AG09319 (cell line): ENCODE results near the gene DRGX.

Experiments used
- DNase-seq: peaks from one replicate; pipeline ENCODE4 v3.0.0-alpha.2; 2010; ENCODE audit warnings: low read depth; ENCODE audit errors: extremely low read depth
- CTCF ChIP-seq: IDR thresholded peaks from 2 replicates; pipeline ENCODE4 v1.5.1; 2011; ENCODE audit warnings: low read depth, mild to moderate bottlenecking, inconsistent platforms, low read length, moderate library complexity

The DRGX gene

DNA sequence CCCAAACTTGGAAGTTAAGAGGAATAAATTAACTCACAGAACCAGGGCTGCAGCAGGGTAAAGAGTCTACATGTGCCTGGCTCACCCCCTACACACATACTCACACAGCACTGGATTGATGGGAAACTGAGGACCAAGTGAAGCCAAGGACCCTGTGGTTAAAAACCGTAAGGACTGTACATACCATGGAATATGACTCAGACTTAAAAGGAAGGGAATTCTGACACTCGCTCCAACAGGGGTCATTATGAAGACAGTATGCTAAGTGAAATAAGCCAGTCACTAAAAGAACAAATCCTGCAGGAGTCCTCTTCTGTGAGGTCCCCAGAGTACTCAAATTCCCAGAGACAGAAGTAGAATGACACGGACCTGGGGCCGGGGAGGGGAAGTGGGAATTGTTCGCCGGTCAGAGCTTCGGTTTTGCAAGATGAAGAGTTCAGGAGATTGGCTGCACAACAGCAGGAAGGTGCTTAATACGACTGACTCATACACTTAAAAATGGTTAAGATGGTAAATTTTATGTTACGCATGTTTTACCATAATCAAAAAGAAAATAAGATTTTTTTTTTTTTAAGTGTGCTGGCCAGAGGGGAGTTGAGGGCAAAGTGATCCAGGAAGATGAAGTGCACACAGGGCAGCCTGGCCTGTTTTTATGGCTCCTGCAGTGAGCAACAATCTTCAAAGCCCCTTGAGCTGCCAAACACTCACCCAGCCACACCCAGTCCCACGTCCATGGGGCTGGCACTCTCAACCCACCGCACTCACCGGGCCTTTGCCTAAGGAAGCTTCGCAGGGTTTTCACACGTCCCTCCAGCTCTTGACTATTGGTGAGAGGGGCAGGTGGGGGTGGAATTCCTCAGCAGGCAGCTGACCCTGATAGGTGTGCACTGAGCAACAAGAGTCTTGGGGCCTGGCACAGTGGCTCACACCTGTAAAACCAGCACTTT, 26.4 kb downstream of the DRGX start:
- no peak for DNase-seq
- TF ChIP-seq CTCF = no peak

DNA sequence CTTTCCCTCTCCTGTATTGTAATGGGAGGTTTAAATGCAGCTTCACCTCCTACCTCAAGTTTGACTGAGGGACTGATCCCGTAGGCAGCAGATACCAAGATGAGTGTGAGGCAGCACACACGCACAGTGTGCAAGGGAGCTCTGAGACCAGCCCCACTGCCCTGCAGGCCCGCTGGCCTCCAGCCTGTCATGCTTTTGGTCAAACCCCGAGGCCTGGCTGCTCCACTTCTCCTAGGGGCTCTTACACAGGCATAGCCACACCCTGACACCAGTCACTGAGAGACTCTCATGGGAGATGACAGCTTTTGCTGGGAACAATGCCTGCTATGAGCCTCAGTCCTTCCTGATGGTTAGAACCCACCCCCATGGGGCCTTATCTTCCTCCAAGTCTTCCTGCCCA, 27.6 kb downstream of the DRGX start:
- no peak for TF ChIP-seq CTCF
- no peak for DNase-seq

GRCh38 chr10:49367600-49367999, 28.3 kb downstream of the DRGX start:
- TF ChIP-seq CTCF = no peak
- no peak for DNase-seq

GRCh38 chr10:49366460-49366859, 29.4 kb downstream of the DRGX start:
- DNase-seq = no peak
- no peak for TF ChIP-seq CTCF

DNA sequence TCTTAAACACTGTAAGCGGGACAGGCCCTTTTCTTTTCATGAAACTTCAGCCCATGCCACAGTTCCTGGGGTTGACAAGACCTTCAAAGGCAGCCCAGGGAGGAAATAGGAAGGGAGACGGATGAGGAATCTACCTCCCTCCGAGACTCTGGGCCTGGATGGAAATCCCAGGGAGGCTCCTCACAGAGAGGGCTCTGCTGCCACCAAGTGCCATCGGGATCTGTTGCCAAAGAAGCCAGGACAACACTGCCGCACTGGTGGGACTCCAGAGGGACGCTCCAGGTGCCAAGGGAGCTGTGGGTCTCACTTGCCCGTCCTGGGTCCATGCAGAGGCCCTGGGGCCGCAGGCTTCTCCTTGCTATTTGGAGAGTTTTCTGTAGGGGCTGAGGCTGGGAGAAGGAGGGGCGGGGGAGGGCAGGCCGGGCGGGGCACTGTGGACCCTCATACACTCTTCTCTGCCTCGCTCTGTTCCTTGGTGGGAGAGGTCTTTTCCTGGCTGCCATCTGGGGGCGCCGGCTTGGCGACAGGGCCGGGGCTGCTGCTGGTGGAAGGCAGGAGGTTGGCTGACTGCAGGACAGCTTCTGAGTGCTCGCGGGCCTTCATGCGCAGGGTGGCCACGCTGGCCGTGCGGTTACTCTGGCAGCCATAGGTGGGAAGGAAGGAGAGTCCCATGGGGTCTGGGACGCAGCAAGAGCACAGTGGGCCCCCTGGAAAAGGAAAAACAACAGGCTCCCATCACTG, 30.0 kb downstream of the DRGX start:
- no peak for TF ChIP-seq CTCF
- no peak for DNase-seq

DNA sequence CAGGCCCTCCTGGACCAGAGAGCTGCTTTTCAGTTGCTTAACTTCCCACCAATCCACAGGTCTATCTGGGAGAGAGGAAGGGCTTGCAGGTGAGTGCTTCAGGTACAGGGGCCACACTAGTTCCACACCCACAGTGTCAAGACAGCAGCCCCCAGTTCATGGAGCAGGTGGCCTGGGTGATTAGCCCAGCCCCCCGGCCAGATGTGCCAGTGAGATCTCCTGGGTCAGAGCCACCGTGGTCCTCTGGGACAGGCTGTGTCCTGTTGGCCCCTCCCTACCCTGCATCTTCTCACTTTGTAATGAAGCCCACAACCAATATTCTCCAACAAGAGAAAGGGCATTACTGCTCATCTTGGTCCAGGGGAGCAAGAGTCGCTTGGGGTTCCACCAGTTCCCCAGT, 30.6 kb downstream of the DRGX start:
- DNase-seq = no peak
- no peak for TF ChIP-seq CTCF

- DNase-seq = no peak
- TF ChIP-seq CTCF = no peak
Measured at GRCh38 chr10:49364747-49365146, 31.1 kb downstream of the DRGX start.
